GM12874 (cell line): ENCODE data around the gene LENEP.

ENCODE experiments used
- TF ChIP-seq, protein P1 (sequence below): IDR thresholded peaks from 2 replicates; pipeline ENCODE4 v1.5.1; 2011; ENCODE audit warnings: low read depth, mild to moderate bottlenecking, control low read depth, low read length, moderate library complexity; ENCODE audit not compliant: insufficient read depth

Gene LENEP

DNA sequence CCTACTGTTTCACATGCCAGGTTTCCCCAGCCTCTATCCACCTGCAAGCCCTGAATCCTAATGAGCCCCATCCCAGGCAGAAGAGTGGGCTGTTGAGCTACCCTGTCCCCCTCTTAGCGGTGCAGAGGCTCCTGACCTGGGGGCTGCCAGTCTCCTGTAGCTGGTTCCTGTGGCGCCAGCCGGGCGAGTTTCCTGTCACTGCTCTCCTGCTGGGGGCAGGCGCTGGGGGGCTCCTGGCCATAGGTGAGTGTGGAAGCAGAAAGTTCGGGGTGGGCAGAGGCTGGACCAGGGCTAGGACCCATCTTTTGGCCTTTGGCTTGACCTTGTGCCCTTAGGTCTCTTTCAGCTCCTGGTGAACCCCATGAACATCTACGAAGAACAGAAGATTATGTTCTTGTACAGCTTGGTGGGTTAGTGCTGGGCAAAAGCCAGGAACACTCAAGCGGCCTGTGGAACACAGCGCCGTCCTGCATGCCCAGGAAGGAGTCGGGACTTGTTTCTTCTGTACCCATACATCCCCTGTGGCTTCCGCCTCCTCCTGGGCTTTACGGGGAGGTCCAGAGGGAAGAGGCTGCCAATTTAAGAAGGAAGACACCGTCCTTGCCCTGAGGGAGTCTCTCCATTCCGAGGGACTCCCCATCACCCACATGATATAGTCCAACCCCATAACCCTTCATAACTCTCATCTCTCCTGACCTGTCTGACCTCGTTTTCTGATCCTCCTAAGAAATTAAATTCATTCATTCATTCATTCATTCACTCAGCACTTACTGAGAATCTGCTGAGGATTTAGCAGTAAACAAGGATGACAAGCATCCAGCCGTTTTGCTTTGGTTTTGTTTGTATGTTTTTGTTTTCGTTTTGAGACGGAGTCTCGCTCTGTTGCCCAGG lies 41.2 kb downstream of the LENEP start:
- TF ChIP-seq, protein P1, sequence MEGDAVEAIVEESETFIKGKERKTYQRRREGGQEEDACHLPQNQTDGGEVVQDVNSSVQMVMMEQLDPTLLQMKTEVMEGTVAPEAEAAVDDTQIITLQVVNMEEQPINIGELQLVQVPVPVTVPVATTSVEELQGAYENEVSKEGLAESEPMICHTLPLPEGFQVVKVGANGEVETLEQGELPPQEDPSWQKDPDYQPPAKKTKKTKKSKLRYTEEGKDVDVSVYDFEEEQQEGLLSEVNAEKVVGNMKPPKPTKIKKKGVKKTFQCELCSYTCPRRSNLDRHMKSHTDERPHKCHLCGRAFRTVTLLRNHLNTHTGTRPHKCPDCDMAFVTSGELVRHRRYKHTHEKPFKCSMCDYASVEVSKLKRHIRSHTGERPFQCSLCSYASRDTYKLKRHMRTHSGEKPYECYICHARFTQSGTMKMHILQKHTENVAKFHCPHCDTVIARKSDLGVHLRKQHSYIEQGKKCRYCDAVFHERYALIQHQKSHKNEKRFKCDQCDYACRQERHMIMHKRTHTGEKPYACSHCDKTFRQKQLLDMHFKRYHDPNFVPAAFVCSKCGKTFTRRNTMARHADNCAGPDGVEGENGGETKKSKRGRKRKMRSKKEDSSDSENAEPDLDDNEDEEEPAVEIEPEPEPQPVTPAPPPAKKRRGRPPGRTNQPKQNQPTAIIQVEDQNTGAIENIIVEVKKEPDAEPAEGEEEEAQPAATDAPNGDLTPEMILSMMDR: no peak

DNA sequence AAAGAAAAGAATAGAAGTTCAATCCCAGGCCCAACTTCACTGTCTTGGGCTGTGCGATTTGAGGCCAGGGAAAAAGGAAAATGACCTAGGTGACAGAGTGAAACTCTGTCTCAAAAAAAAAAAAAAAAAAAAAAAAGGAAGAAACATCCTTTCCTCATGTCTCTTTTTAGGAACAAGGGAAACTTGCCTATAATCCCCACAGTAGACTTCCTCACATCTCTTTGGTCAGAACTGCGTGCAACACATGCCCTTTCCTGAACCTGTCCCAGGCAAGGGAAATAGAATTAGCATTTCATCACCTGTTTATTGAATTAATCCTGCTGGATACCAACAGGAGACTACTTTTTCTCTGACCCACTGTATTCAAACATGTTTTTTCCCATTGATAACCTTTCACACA lies 42.5 kb downstream of the LENEP start:
- TF ChIP-seq, protein P1: no peak

DNA sequence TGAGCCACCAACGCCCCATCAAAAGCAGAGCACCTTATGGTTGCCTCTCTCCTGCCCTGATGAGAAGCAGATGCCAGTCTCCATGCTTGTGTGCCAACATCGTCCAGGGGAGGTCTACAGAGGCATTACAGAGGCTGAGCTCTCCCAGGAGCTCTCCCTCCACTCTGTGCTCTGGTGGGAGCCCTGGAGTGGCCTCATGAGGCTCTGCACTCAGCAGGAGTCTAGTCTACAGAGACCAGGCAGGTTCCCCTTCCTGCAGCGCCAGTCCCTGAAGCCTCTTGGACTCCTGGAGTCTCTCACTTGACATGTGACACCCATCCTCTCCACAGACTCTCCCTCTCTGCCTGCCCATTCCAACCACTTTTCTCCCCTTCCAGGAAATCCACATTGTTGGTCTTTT lies 43.7 kb downstream of the LENEP start:
- TF ChIP-seq, protein P1: no peak

DNA sequence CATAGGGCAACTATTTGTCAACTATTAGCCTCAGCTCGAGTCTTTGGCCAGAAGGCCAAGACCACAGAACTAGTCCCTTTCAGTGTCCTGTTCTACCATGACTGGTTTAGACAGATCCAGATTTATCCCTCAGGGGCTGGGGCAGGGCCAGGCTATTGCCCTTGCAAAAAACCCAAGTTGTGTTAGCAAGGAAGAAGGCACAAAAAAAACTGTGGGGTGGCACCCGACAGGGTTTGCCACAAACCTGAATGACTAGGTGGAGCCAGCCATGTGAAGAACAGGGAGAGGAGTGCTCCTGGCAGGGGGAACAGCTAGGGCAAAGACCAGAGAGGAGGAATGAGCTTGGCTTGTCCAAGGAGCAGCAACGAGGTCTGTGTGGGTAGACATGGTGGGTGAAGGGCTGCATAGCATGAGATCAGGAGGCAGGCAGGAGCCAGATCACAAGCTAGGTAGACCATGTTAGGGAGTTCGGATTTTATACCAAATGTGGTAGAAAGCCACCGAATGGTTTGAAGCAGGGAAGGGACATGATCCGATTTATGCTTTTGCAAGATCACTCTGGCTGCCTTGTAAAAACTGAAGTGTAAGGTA lies 44.6 kb downstream of the LENEP start:
- TF ChIP-seq, protein P1: no peak

DNA sequence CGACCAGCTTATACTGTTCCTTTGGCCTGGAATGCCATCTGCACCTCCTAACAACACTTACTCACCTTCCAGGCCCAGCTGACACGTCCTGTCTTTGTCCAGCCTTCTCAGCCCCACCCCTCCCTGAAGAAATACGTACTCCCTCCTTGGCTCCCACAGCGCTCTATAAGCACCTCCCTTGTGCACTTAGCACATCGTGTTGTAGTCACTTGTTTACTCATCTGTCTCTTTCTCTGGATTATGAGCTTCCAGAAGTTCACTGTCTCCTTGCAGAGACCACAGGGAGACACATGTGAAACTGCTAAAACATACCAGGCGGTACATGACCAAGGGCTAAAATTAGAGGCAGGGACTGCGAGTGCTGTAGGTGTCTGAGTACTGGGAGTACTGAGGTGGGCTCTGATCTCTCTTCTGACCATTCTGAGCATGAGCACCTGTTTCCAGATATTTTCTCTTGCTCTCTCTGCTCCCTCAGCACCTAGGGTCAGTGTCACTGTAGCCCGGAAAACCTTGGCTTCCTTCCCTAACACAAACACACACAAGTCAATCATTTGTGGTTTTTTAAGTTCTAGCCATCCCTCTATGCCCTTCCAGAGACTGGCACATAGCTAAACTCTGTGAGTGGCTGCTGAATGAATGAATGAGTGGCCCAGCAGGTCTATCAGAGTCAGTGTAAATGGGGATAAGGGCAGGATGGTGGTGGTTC lies 45.4 kb downstream of the LENEP start:
- TF ChIP-seq, protein P1: no peak

DNA sequence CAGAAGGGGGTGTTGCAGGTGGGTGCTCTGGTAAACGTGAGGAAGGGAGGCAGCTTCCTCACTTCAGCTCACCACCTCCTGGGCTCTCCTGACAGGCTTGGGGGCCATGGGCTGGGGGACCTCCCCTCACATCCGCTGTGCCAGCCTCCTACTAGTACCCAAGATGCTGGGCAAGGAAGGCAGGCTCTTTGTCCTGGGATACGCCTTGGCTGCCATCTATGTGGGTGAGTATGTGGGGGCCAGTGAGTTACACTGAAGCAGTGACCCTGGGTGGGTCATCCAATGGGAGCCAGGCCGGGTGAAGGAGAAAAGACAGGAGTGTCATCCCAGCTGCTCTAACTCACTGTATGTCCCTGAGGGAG lies 45.9 kb downstream of the LENEP start:
- TF ChIP-seq, protein P1: no peak

DNA sequence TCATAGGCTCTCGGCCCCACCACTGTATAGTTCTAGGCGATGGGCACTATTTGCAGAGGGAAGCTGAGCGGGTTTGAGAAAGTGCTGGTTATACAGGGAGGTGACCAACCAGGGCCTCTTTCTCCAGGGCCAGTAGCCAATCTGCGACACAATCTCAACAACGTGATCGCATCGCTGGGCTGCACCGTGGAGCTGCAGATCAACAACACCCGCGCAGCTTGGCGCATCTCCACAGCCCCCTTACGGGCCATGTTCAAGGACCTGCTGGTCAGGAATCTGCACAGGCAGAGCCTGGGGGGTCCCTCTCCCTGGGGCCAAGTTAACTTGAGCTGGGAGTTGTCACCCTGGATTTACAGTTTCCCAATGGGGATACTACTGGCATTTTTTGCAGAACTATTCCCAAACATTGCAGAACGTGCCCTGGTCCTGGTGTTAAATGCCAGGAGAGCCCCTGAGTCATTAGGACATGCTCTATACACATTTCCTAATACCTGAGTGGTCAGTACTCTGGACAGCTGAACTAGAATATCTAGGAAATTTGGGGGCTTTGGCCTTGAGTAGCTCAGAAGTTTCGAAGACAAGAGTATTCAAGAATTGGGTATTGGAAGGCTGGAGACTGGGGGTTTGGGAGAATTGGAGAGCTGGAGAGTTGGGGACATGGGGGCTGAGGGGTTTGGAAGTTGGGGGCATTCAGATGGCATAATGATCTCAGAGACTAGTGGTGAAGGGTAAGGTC lies 47.1 kb downstream of the LENEP start:
- TF ChIP-seq, protein P1: no peak
